H1 (cell line): ENCODE results near the gene OR2V2. TPM values are rescaled to one million over a fixed set of nuclear protein-coding genes. Genes with fewer than 3 reads are reported as not detected.

Source experiments
- CTCF ChIA-PET: fragments of 300-600 bp; sonication (Branson Sonifier 250); formaldehyde crosslinking; loops from one replicate; lab custom pipeline; 2021; ENCODE audit not compliant: partially characterized antibody; lab: Charles Lee
- POLR2A ChIA-PET: fragments of 300-600 bp; sonication (Branson Sonifier 250); formaldehyde crosslinking; loops from one replicate; lab custom pipeline; 2021; ENCODE audit warnings: inconsistent platforms; ENCODE audit not compliant: partially characterized antibody; lab: Charles Lee
- DNase-seq, 2 experiments: peaks; one replicate each; pipeline versions ENCODE4 v3.0.0 to v3.0.0-alpha.2; 2010 to 2022; ENCODE audit warnings: low spot score in 2 of 2, low read depth in 1 of 2, mixed read lengths in 1 of 2
- FAIRE-seq: peaks from 2 replicates; lab custom pipeline; 2011; peaks lifted over from hg19 to GRCh38; lab: Jason Lieb, UNC
- H2AFZ ChIP-seq: 2 replicates; pipeline ENCODE4 v1.8.1; 2012; ENCODE audit warnings: low read length, inconsistent platforms
- H2AK5ac ChIP-seq: 2 replicates; pipeline ENCODE4 v1.6.1; 2013; ENCODE audit warnings: low read depth, low read length
- H2BK120ac ChIP-seq: replicated peaks from 2 replicates; pipeline ENCODE3; 2013; ENCODE audit warnings: low read depth, low read length, inconsistent platforms
- H2BK12ac ChIP-seq: 2 replicates; pipeline ENCODE4 v1.6.1; 2013; ENCODE audit warnings: low read depth, low read length
- H2BK15ac ChIP-seq: 2 replicates; pipeline ENCODE4 v1.6.1; 2013; ENCODE audit warnings: low read length
- H2BK20ac ChIP-seq: 2 replicates; pipeline ENCODE4 v1.6.1; 2013; ENCODE audit warnings: low read length
- H2BK5ac ChIP-seq: 2 replicates; pipeline ENCODE4 v1.6.1; 2013; ENCODE audit warnings: low read depth, low read length
- H3K14ac ChIP-seq: 2 replicates; pipeline ENCODE4 v1.6.1; 2013; ENCODE audit warnings: inconsistent platforms; ENCODE audit not compliant: insufficient read length
- H3K18ac ChIP-seq: 2 replicates; pipeline ENCODE4 v1.6.1; 2013; ENCODE audit warnings: low read length; ENCODE audit errors: extremely low read depth
- H3K23ac ChIP-seq: 2 replicates; pipeline ENCODE4 v1.6.1; 2013; ENCODE audit warnings: inconsistent platforms; ENCODE audit not compliant: insufficient read length
- H3K23me2 ChIP-seq: 2 replicates; pipeline ENCODE4 v1.6.1; 2013; ENCODE audit warnings: low read depth, low read length
- H3K27ac ChIP-seq: 2 replicates; pipeline ENCODE4 v1.6.1; 2011; ENCODE audit warnings: low read depth, low read length, inconsistent platforms
- H3K27me3 ChIP-seq, 4 experiments: replicated peaks in 1 of 4; 1 replicate in 1 of 4; 2 replicates in 3 of 4; pipeline versions ENCODE4 v1.6.1 to v1.8.1; 2011 to 2013; ENCODE audit warnings: low read length in 3 of 4, mild to moderate bottlenecking in 3 of 4, inconsistent platforms in 2 of 4, mixed read lengths in 2 of 4, moderate library complexity in 1 of 4; ENCODE audit not compliant: control insufficient read depth in 3 of 4, insufficient read depth in 3 of 4; ENCODE audit errors: extremely low read depth in 1 of 4
- H3K36me3 ChIP-seq, 4 experiments: 2 replicates each; pipeline versions ENCODE4 v1.6.1 to v1.8.1; 2011 to 2013; ENCODE audit warnings: mild to moderate bottlenecking in 4 of 4, low read length in 3 of 4, moderate library complexity in 2 of 4, control low read depth in 1 of 4, inconsistent platforms in 1 of 4; ENCODE audit not compliant: insufficient read depth in 4 of 4, control insufficient read depth in 2 of 4
- H3K4ac ChIP-seq: replicated peaks from 2 replicates; pipeline ENCODE3; 2013; ENCODE audit warnings: low read length, low read depth, mixed read lengths, inconsistent platforms; ENCODE audit not compliant: insufficient read length
- H3K4me1 ChIP-seq, 4 experiments: replicated peaks in 1 of 4; 1 replicate in 1 of 4; 2 replicates in 3 of 4; pipeline versions ENCODE4 v1.6.1 to v1.8.1; 2011 to 2013; ENCODE audit warnings: low read length in 3 of 4, inconsistent platforms in 2 of 4, mixed read lengths in 1 of 4; ENCODE audit not compliant: insufficient read depth in 4 of 4, control insufficient read depth in 3 of 4
- H3K4me2 ChIP-seq, 2 experiments: 2 replicates each; pipeline versions ENCODE4 v1.6.1 to v1.8.1; 2011 to 2013; ENCODE audit warnings: low read depth in 2 of 2, low read length in 2 of 2, control low read depth in 1 of 2, inconsistent platforms in 1 of 2, mild to moderate bottlenecking in 1 of 2; ENCODE audit not compliant: insufficient read depth in 1 of 2
- H3K4me3 ChIP-seq, 4 experiments: fragments of 200-600, 300-600 bp in 1 of 4; sonication (generic), shearing (Covaris generic), sonication (Bioruptor Twin) in 1 of 4; 2 replicates each; pipeline versions ENCODE4 v1.5.1 to v1.8.1; 2011 to 2016; ENCODE audit warnings: low read length in 4 of 4, low read depth in 3 of 4, control low read depth in 2 of 4, inconsistent platforms in 2 of 4, mild to moderate bottlenecking in 2 of 4, mixed read lengths in 1 of 4, moderate library complexity in 1 of 4; ENCODE audit not compliant: insufficient read depth in 2 of 4; ENCODE audit errors: extremely low read depth in 1 of 4
- H3K56ac ChIP-seq: replicated peaks from 2 replicates; pipeline ENCODE3; 2013; ENCODE audit warnings: low read depth, mild to moderate bottlenecking, mixed read lengths, low read length, inconsistent platforms; ENCODE audit not compliant: insufficient read length
- H3K79me1 ChIP-seq: 2 replicates; pipeline ENCODE4 v1.6.1; 2013; ENCODE audit warnings: low read depth, low read length, control low read depth
- H3K79me2 ChIP-seq, 2 experiments: 2 replicates each; pipeline versions ENCODE4 v1.6.1 to v1.8.1; 2012 to 2013; ENCODE audit warnings: low read length in 2 of 2, mild to moderate bottlenecking in 2 of 2, inconsistent platforms in 1 of 2; ENCODE audit not compliant: insufficient read depth in 2 of 2, control insufficient read depth in 1 of 2
- H3K9ac ChIP-seq, 4 experiments: replicated peaks in 1 of 4; 1 replicate in 1 of 4; 2 replicates in 3 of 4; pipeline versions ENCODE4 v1.6.1 to v1.8.1; 2011 to 2013; ENCODE audit warnings: low read depth in 3 of 4, low read length in 3 of 4, control low read depth in 2 of 4, mild to moderate bottlenecking in 2 of 4, moderate library complexity in 2 of 4, inconsistent platforms in 1 of 4; ENCODE audit errors: extremely low read depth in 1 of 4
- H3K9me3 ChIP-seq, 2 experiments: 2 replicates each; pipeline versions ENCODE4 v1.6.1 to v1.8.1; 2012 to 2013; ENCODE audit warnings: mild to moderate bottlenecking in 2 of 2, moderate library complexity in 2 of 2, control low read depth in 1 of 2, inconsistent platforms in 1 of 2, low read depth in 1 of 2, low read length in 1 of 2, mixed read lengths in 1 of 2; ENCODE audit not compliant: insufficient read depth in 2 of 2
- H4K20me1 ChIP-seq, 2 experiments: replicated peaks in 1 of 2; 2 replicates each; pipeline versions ENCODE3 to v1.8.1; 2011 to 2013; ENCODE audit warnings: inconsistent platforms in 2 of 2, low read length in 2 of 2, mild to moderate bottlenecking in 1 of 2; ENCODE audit not compliant: insufficient read depth in 2 of 2, control insufficient read depth in 1 of 2
- H4K5ac ChIP-seq: 2 replicates; pipeline ENCODE4 v1.6.1; 2013; ENCODE audit warnings: low read length, low read depth, mixed read lengths, inconsistent platforms; ENCODE audit not compliant: insufficient read length
- H4K8ac ChIP-seq: 2 replicates; pipeline ENCODE4 v1.8.0; 2013; ENCODE audit warnings: mild to moderate bottlenecking, moderate library complexity, low read length, inconsistent platforms; ENCODE audit not compliant: insufficient read depth; ENCODE audit errors: extremely low read depth
- H4K91ac ChIP-seq: replicated peaks from 2 replicates; pipeline ENCODE3; 2013; ENCODE audit warnings: low read length, mixed read lengths, inconsistent platforms; ENCODE audit not compliant: insufficient read length
- SIRT6 ChIP-seq: IDR thresholded peaks from one replicate; pipeline ENCODE4 v1.7.1; 2012; ENCODE audit warnings: low read length, inconsistent platforms
- WGBS, 2 experiments: shearing (Covaris generic) in 1 of 2; methylation state at CpG; one replicate each; pipeline versions ENCODE4 v1.1.6 to v1.1.7; 2013 to 2015; ENCODE audit warnings: low lambda C conversion rate in 2 of 2, mixed read lengths in 2 of 2, inconsistent platforms in 1 of 2, low coverage in 1 of 2, missing lambda C conversion rate in 1 of 2; ENCODE audit not compliant: insufficient replicate concordance in 2 of 2, insufficient coverage in 1 of 2, insufficient read length in 1 of 2; ENCODE audit errors: extremely low coverage in 1 of 2, missing lambda C conversion rate in 1 of 2; 5-methylcytosine and 5-hydroxymethylcytosine counted together
- polyA plus RNA-seq, 7 experiments: library from polyadenylated mRNA; depleted of rRNA in 3 of 7; stranded (reverse) in 5 of 7; unstranded in 2 of 7; fragments of >200 nt in 5 of 7; fragments of 200-250 nt in 2 of 7; gene quantifications; 1 replicate in 5 of 7; 2 replicates in 1 of 7; 4 replicates in 1 of 7; pipeline versions ENCODE4 v1.2.1 to v1.2.3, GENCODE V29; 2011 to 2013; ENCODE audit warnings: missing spikeins in 2 of 7, mixed read lengths in 2 of 7
- total RNA-seq: library from RNA; stranded (reverse); fragmentation: NEBNext Ultra II Directional; extraction: Animal tissue kit (Norgen Biotek cat#: 25700); gene quantifications from 2 replicates; pipeline ENCODE4 v1.2.1, GENCODE V29; 2021

Gene OR2V2
- total and polyA plus RNA-seq, 2 of the 8 experiments (the other 6 are each of a cell fraction or from before 2014, with no cell fraction given): not detected

DNA sequence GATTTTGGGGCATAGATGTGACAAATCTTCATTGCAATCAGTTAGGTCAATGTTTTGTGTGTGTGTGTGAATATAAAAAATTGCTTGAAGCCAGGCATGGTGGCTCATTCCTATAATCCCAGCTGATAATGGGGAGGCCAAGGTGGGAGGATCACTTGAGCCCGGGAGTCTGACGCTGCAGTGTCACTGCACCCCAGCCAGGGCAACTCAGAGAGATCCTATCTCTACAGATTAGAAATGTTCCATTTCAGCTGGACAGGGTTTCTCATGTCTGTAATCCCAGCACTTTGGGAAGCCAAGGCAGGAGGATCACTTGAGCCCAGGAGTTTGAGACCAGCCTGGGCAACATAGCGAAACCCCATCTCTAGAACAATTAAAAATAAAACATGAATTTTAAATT, 11.5 kb downstream of the OR2V2 start:
- no peak overlapping the region for H2AFZ ChIP-seq
- no peak for TF ChIP-seq SIRT6
- TF ChIP-seq, all 59 proteins: peak for 0
- Histone ChIP-seq H3K4ac (no peak overlapping the region), H3K79me2 (no peaks in the 10 kb centered on the region), H3K9ac (no peak overlapping the region), H3K56ac (no peak overlapping the region), H3K4me1 (peaks cover 1 to 10% (median 5%) of the 10 kb centered on the region in 4 experiments; a peak in 4 of 7 replicates), H3K79me1 (no peaks in the 10 kb centered on the region), H3K18ac (no peak overlapping the region), H4K20me1 (no peaks in the 10 kb centered on the region), H2BK5ac (no peak overlapping the region), H3K27me3 (peaks cover 0 to 14% (median 12%) of the 10 kb centered on the region in 4 experiments; a peak in 4 of 7 replicates), H3K4me2 (no peak overlapping the region), H3K14ac (no peak overlapping the region), H3K23me2 (peaks cover 5% of the 10 kb centered on the region; the same call in 1 of the 2 replicates), H2BK12ac (no peak overlapping the region), H4K91ac (no peak overlapping the region), H3K27ac (no peak overlapping the region), H4K8ac (no peak overlapping the region), H2BK20ac (no peak overlapping the region), H2AK5ac (no peak overlapping the region), H3K36me3 (no peaks in the 10 kb centered on the region; a peak in 1 of 8 replicates), H3K23ac (no peak overlapping the region), H2BK15ac (no peak overlapping the region), H4K5ac (no peak overlapping the region), H3K9me3 (no peaks in the 10 kb centered on the region), H3K4me3 (no peak overlapping the region), H2BK120ac (no peak overlapping the region)
- CTCF ChIA-PET: interaction anchor here (0.7 to 2.6 kb wide), 11 partner anchors 9 to 384 kb away, joined by 3 to 9 read pairs (median 3); no protein-coding TSS in a partner anchor
- WGBS, 2 experiments: 94% methylated on average over 3 of the region's 3 CpGs; no CpG with 5 or more reads in 1 of the 2 experiments
- POLR2A ChIA-PET: interaction anchor here (0.6 kb wide), 1 partner anchor 302 kb away, joined by 3 read pairs; no protein-coding TSS in a partner anchor
- FAIRE-seq: no peak
- DNase-seq: no peak
